Stromal cell of bone marrow (primary cell): ENCODE results near the gene CCDC192.

Experiments used
- DNase-seq: peaks from one replicate; pipeline ENCODE4 v3.0.0-alpha.2; 2012; ENCODE audit warnings: low read depth

The CCDC192 gene

GRCh38 chr5:127810017-127810416 lies 106.8 kb downstream of the CCDC192 start:
- no peak for DNase-seq

- no peak for DNase-seq
These were observed 107.7 kb downstream of the CCDC192 start for GRCh38 chr5:127810707-127811490.

GRCh38 chr5:127812570-127812969 lies 109.4 kb downstream of the CCDC192 start:
- no peak for DNase-seq

GRCh38 chr5:127813633-127814587 lies 110.7 kb downstream of the CCDC192 start:
- peak; percentile 62 for DNase-seq

GRCh38 chr5:127814588-127814973 lies 111.4 kb downstream of the CCDC192 start:
- DNase-seq: no peak

- no peak for DNase-seq
These were observed 117.8 kb downstream of the CCDC192 start for GRCh38 chr5:127820910-127821553.

GRCh38 chr5:127821896-127822295 lies 118.7 kb downstream of the CCDC192 start:
- no peak for DNase-seq

- DNase-seq: no peak
These were observed 120.9 kb downstream of the CCDC192 start for GRCh38 chr5:127824126-127824525.

- no peak for DNase-seq
These were observed 122.8 kb downstream of the CCDC192 start for GRCh38 chr5:127826011-127826410.

GRCh38 chr5:127827451-127827850 lies 124.3 kb downstream of the CCDC192 start:
- DNase-seq: no peak

- no peak for DNase-seq
These were observed 127.0 kb downstream of the CCDC192 start for GRCh38 chr5:127830157-127830556.

- DNase-seq: no peak
These were observed 127.8 kb downstream of the CCDC192 start for GRCh38 chr5:127830829-127831598.

GRCh38 chr5:127832067-127832466 lies 128.9 kb downstream of the CCDC192 start:
- DNase-seq: no peak

GRCh38 chr5:127834094-127834531 lies 130.9 kb downstream of the CCDC192 start:
- DNase-seq: no peak

- no peak for DNase-seq
These were observed 131.4 kb downstream of the CCDC192 start for GRCh38 chr5:127834554-127834953.

GRCh38 chr5:127838661-127839060 lies 135.5 kb downstream of the CCDC192 start:
- DNase-seq: no peak

- no peak for DNase-seq
These were observed 135.9 kb downstream of the CCDC192 start for GRCh38 chr5:127839072-127839471.

- DNase-seq: no peak
These were observed 136.5 kb downstream of the CCDC192 start for GRCh38 chr5:127839496-127840197.

GRCh38 chr5:127840198-127840524 lies 137.0 kb downstream of the CCDC192 start:
- DNase-seq: no peak

GRCh38 chr5:127840809-127841208 lies 137.6 kb downstream of the CCDC192 start:
- DNase-seq: no peak

- DNase-seq: no peak
These were observed 141.4 kb downstream of the CCDC192 start for GRCh38 chr5:127844581-127845021.
